Effector CD4-positive, alpha-beta T cell (primary cell): ENCODE data around the gene HERC6.
"Not testable (repeated sequence)": the region's sequence is repeated elsewhere in the genome, so short reads cannot be mapped to it uniquely, and the experiment has no call there.

Experiments used
- DNase-seq: peaks from one replicate; pipeline ENCODE4 v3.0.0-alpha.2; 2020
- total RNA-seq: gene quantifications from one replicate; lab custom pipeline; 2026; lab: John Stamatoyannopoulos, UW

The HERC6 gene
- total RNA-seq = 29.5 reads per million, percentile 56 among the genes with 10 or more reads in this experiment

DNA sequence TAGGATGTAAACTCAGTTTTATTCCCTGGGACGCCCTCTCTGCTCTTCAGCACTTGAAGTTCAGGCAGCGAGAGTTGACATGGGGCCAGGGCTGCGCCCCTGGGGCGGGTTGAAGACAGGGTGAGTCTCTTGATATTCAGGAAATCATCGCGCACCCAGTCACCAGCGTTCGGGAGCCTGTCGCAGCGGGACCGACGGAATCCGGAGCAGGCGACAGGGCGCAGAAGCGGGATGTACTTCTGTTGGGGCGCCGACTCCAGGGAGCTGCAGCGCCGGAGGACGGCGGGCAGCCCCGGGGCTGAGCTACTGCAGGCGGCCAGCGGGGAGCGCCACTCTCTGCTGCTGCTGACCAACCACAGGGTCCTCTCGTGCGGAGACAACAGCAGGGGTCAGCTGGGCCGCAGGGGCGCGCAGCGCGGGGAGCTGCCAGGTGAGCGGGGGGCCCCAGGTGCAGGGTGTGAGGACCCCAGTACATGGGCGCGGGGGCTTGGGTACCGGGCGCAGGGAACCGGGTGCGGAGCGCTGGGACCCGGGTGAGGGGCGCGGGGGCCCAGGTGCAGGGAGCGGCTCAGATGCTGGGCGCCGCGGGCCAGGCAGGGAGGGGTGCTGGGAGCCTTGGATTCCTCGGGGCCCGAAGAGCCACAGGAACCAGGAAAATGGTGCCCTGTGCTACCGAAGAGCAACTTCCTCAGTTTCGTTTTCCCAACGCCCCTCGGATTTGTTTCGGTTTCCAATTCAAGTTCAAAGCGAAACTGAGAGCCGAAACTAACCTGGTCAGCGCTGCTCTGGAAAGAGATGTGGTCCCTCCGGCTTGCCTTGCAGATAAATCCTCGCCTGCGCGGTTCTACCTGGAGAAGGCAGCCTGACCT, at the start of gene HERC6:
TSS of gene HERC6 (plus strand) at position 162 of the 869 bp plus-strand sequence. CDS start at position 232, 70 bp downstream.
- DNase-seq = peak; percentile 58

- DNase-seq = no peak
These were observed 44.8 kb upstream of the HERC6 start for GRCh38 chr4:88333741-88334405.

DNA sequence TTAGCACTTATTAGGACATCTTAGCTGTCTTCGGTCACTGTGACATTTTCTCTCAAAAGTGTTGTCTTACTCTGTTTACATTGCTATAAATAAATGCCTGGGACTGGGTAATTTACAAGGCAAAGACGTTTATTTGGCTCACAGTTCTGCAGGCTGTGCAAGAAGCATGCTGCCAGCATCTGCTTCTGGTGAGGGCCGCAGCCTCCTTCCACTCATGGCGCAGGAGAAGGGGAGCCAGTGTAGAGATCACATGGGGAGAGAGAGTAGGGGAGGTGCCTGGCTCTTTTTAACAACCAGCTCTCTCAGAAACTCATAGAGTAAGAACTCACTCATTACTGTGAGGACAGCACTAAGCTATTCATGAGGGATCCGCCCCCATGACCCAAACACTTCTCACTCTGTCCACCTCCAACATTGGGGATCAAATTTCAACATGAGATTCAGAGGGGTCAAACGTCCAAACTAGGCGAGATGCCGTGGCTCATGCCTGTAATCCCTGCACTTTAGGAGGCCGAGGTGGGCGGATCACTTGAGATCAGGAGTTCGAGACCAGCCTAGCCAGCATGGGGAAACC, 43.5 kb upstream of the HERC6 start:
- DNase-seq = no peak

GRCh38 chr4:88341227-88342192, 37.1 kb upstream of the HERC6 start:
- no peak for DNase-seq

DNA sequence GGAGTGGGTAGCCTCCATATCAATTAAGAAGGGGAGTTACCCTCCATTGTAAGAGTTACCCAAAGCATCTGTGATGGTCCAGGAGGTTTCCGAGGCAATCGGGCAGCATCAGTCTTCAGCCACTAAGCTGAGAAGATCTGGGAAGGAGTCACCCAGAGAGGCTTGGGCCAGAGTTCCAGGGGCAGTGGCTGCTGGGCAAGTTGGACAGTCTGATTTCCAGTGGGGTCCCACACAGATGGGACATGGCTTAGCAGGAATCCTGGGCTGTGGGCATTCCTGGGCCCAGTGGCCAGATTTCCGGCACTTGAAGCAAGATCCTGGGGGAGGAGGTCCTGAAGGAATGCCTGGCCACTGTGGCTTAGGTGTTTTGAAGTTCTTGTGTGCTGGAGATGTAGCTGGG, 31.8 kb upstream of the HERC6 start:
- not testable (repeated sequence) for DNase-seq

- not testable (repeated sequence) for DNase-seq
These were observed 29.9 kb upstream of the HERC6 start for GRCh38 chr4:88348761-88349160.

DNA sequence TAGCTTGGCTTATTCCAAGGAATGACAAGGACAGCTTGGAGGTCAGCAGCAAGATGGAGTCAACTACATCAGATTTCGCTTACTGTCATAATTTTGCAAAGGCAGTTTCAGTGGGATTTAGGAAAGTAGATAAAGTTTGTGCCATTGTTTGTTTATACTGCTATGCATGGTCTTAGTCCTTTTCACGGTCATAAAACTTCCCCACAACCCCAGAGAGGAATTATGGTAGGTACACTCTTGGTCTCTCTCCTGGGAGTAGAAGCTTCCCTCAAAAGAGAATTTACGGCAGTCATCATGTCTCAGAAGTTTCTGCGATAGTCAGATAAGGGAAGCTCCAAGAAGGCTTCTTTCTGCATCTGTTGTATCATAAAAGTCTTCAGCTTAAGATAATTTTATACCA, 27.9 kb upstream of the HERC6 start:
- no peak for DNase-seq

DNA sequence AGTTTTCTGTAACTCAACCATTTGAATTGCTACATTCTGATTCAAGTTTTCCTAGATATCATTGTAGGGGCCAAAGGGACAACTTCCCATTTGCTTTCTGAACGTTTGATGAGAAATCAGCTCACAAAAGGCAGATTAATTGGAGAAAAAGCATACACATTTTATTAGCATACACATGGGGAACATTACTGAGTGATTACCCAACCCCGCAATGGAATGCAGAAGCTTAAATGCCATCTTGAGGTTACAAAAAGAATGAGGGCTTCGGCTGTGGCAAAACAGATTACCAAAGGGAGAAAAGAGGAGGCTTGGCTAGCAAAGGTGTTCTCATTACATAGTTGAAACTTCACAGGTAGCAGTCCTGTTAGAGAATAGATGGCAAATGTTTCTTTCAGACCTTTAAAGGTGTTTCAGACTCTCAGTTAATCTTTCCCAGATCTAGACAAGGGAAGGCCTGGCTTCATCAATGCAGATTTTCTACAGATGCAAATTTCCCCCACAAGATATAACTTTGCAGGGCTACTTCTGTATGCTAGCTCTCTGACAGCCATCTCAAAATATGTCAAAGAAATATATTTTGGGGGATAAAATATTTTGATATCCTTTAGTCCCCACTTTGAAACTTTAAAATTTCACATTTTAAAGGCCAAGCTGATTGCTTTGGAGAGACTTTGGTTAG, 26.5 kb upstream of the HERC6 start:
- no peak for DNase-seq

- no peak for DNase-seq
These were observed 25.3 kb upstream of the HERC6 start for GRCh38 chr4:88353324-88353723.

- DNase-seq = no peak
These were observed 21.9 kb upstream of the HERC6 start for GRCh38 chr4:88356771-88357170.

DNA sequence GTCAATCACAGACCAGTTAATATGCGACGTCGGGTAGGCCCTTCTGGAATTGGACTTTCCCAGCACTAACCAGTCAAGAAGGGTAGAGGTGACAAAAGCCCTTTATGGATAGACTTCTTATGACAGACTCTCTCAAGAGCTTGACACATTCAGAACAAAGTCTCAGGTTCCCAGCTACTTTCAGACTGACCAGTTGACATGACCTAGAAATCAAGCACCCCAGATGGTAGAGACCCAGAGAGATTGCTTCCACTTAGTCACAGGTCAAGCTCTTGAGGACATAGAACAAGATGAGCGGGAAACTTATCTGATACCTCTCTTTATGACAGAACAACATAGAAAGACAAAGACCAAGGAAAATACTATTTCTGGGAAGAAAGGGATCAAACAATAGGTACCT, 21.4 kb upstream of the HERC6 start:
- no peak for DNase-seq

- no peak for DNase-seq
These were observed 19.1 kb upstream of the HERC6 start for GRCh38 chr4:88359558-88359957.

DNA sequence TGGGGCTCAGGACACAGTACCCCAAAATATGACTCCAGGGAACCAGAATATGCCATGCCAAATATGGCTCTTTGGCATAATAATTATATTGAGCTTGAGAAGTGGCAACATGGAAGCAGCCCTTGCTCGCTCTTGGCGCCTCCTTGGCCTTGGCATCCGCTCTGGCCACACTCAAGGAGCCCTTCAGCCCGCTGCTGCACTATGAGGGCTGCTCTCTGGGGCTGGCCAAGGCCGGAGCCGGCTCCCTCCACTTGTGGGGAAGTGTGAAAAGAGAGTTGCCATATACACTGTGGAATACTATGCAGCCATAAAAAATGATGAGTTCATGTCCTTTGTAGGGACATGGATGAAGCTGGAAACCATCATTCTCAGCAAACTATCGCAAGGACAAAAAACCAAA, 18.4 kb upstream of the HERC6 start:
- DNase-seq = no peak

DNA sequence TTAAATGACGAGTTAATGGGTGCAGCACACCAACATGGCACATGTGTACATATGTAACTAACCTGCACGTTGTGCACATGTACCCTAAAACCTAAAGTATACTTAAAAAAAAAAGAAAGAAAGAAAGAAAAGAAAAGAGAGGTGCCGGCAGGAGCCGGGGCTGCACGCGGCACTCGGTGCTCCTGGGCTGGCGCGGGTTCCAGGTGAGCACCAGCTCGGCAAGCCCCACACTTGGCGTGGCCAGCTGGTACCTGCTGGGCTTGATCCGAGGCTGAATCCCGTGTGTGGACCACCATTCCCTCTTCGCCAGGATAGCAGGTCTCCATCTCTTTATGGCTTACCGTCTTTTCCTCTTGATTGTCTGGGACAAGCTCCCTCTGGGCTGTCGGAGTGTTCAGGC, 17.9 kb upstream of the HERC6 start:
- DNase-seq = no peak

- DNase-seq = not testable (repeated sequence)
These were observed 17.4 kb upstream of the HERC6 start for GRCh38 chr4:88361217-88361773.

DNA sequence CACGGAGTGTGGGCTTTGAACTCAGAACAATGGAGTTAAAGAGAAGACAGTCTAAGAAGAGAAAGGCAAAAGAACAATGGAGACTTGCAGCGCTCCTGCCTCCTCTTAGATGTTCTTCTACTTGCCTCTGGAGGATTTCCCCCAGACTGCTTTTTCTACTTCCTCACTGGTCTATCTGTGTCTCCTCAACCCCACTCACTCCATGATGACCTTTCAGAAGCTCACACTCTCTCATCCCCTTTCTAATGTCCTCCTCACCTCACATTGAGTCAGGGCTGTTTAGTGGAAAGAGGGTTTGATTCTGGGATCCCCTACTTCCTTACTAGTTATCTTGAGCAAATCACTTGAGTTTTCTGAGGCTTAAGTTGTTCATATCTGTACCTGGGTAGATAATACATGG, 12.2 kb upstream of the HERC6 start:
- DNase-seq = no peak

GRCh38 chr4:88367826-88368225, 10.8 kb upstream of the HERC6 start:
- DNase-seq = no peak

DNA sequence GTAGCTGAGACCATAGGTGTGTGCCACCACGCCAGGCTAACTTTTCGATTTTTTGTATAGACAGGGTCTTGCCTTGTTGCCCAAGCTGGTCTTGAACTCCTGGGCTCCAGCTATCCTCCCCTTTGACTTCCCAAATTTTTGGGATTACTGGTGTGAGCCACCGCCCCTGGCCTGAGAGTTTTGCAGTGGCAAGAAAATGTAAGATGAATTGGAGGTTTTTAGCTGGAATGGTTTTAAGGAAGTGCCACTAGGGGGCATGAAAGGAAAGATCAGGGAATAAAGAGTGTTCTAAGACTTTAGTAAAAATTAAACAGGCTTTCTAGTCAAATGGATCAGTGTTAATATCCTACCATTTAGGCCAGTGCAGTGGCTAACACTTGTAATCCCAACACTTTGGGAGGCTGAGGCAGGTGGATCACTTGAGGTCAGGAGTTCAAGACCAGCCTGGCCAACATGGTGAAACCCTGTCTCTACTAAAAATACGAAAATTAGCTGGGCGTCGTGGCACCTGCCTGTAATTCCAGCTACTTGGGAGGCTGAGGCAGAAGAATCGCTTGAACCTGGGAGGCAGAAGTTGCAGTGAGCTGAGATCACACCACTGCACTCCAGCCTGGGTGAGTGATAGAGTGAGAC, 9.4 kb upstream of the HERC6 start:
- not testable (repeated sequence) for DNase-seq

- no peak for DNase-seq
These were observed 2.5 kb downstream of the HERC6 start for GRCh38 chr4:88381123-88381522.

DNA sequence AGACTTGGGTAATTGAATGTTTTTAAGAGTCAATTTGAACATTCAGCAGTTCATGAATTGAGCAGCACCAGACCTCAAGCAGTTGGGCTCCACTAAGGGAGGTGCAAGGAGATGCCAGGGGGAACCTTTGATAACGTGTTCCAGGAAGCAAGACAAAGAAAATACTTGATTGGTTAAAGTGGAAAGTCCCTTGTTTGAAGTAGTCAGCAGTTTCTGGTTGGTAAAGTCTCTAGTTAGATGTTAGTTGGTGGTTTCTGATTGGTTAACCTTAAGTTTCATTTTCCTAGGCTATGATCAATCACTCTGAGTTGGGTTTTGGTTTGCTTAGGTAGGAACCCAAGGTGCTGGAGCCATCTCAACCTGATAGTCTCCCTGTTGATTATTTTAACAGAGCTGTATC, 4.0 kb downstream of the HERC6 start:
- peak; percentile 31 for DNase-seq

DNA sequence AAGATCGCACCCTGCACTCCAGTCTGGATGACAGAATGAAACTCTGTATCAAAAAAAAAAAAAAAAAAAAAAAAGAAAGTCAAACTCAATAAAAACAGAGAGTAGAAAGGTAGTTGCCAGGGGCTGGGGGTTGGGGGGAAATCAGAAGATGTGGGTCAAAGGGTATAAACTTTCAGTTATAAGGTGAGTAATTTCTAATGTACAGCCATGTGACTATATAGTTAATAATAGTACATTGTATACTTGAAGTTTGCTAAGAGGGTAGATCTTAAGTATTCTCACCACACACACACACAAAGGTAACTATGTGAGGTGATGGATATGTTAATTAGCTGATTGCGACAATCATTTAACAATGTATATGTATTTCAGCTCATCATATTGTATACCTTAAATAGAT, 11.5 kb downstream of the HERC6 start:
- no peak for DNase-seq
